ENCODE results near the gene HSF2. TPM values are rescaled to one million over a fixed set of nuclear protein-coding genes. Genes with fewer than 3 reads are reported as not detected.
"Not testable (repeated sequence)": the region's sequence is repeated elsewhere in the genome, so short reads cannot be mapped to it uniquely, and the experiment has no call there.

Gene HSF2
- total RNA-seq, 4 donors from 2014 or later = 6.0 to 20.5 (median 9.9) TPM

- intact Hi-C loops (cut with DNase I; ENCODE audit: low total_unique reads) = no loop called here
- TF ChIP-seq EP300 (IDR thresholded peaks at IDR 0.05; ENCODE audit: low read depth) = no peak
- no peak for TF ChIP-seq POLR2AphosphoS5 (IDR thresholded peaks at IDR 0.05)
- TF ChIP-seq CTCF (IDR thresholded peaks at IDR 0.05) = no peak
- no peak for TF ChIP-seq POLR2A (IDR thresholded peaks at IDR 0.05)
- in situ Hi-C loops (cut with MboI; ENCODE audit: low pct_ligation_motif_present in 1 of 4, low pct_unique_long_range_greater_than_20kb in 1 of 4, low sequenced_read_pairs in 3 of 4) = no loop called here
- Histone ChIP-seq H3K36me3 (peaks cover 0 to 61% (median 21%) of the 10 kb centered on the region in 4 donors), H3K27me3 (no peaks in the 10 kb centered on the region), H3K27ac (no peak overlapping the region), H3K4me3 (no peak overlapping the region), H3K4me1 (no peaks in the 10 kb centered on the region), H3K9me3 (no peaks in the 10 kb centered on the region)
- 100% methylated on average over 1 of the region's 1 CpG for WGBS, 2 donors (ENCODE audit: low coverage in 1 of 2)
- no peak for DNase-seq
Measured at GRCh38 chr6:122445274-122445673, 45.8 kb downstream of the HSF2 start.

GRCh38 chr6:122449069-122449468, 49.6 kb downstream of the HSF2 start:
- H3K4me3 ChIP-seq = no peak overlapping the region
- 82 to 92% methylated on average over 1 of the region's 1 CpG for WGBS, 2 donors (ENCODE audit: low coverage in 1 of 2)
- H3K36me3 ChIP-seq = peaks cover 0 to 77% (median 35%) of the 10 kb centered on the region in 4 donors

GRCh38 chr6:122452509-122452908, 53.1 kb downstream of the HSF2 start:
- TF ChIP-seq POLR2A (IDR thresholded peaks at IDR 0.05) = no peak
- TF ChIP-seq CTCF (IDR thresholded peaks at IDR 0.05) = no peak
- no peak for TF ChIP-seq EP300 (IDR thresholded peaks at IDR 0.05; ENCODE audit: low read depth)
- no peak for TF ChIP-seq POLR2AphosphoS5 (IDR thresholded peaks at IDR 0.05)
- intact Hi-C loops (cut with DNase I; ENCODE audit: low total_unique reads) (no loop called here), in situ Hi-C loops (cut with MboI; ENCODE audit: low pct_ligation_motif_present in 1 of 4, low pct_unique_long_range_greater_than_20kb in 1 of 4, low sequenced_read_pairs in 3 of 4) (no loop called here)
- H3K4me1 ChIP-seq = peaks cover 0 to 10% (median 0%) of the 10 kb centered on the region in 4 donors
- no peak overlapping the region for H3K27ac ChIP-seq
- H3K36me3 ChIP-seq = peaks cover 0 to 68% (median 33%) of the 10 kb centered on the region in 4 donors
- no peak for DNase-seq
- 60 to 75% methylated on average over 1 of the region's 1 CpG for WGBS, 2 donors (ENCODE audit: low coverage in 1 of 2)
- no peaks in the 10 kb centered on the region for H3K9me3 ChIP-seq
- H3K27me3 ChIP-seq = no peaks in the 10 kb centered on the region
- no peak overlapping the region for H3K4me3 ChIP-seq

More at GRCh38 chr6:122449069-122449468, 49.6 kb downstream of the HSF2 start:
- TF ChIP-seq EP300 (IDR thresholded peaks at IDR 0.05; ENCODE audit: low read depth) = no peak
- TF ChIP-seq CTCF (IDR thresholded peaks at IDR 0.05) = no peak
- Histone ChIP-seq H3K27ac (no peak overlapping the region), H3K9me3 (no peaks in the 10 kb centered on the region), H3K27me3 (no peaks in the 10 kb centered on the region), H3K4me1 (no peaks in the 10 kb centered on the region)
- in situ Hi-C loops (cut with MboI; ENCODE audit: low pct_ligation_motif_present in 1 of 4, low pct_unique_long_range_greater_than_20kb in 1 of 4, low sequenced_read_pairs in 3 of 4) = no loop called here
- intact Hi-C loops (cut with DNase I; ENCODE audit: low total_unique reads) = no loop called here
- DNase-seq = no peak

- TF ChIP-seq CTCF (IDR thresholded peaks at IDR 0.05) (no peak), POLR2A (IDR thresholded peaks at IDR 0.05) (no peak), EP300 (IDR thresholded peaks at IDR 0.05; ENCODE audit: low read depth) (no peak), POLR2AphosphoS5 (IDR thresholded peaks at IDR 0.05) (no peak)
- intact Hi-C loops (cut with DNase I; ENCODE audit: low total_unique reads) (no loop called here), in situ Hi-C loops (cut with MboI; ENCODE audit: low pct_ligation_motif_present in 1 of 4, low pct_unique_long_range_greater_than_20kb in 1 of 4, low sequenced_read_pairs in 3 of 4) (no loop called here)
- no peak overlapping the region for H3K27ac ChIP-seq
- no peaks in the 10 kb centered on the region for H3K9me3 ChIP-seq
- H3K4me1 ChIP-seq = peaks cover 0 to 30% (median 9%) of the 10 kb centered on the region in 4 donors
- peaks cover 0 to 68% (median 30%) of the 10 kb centered on the region in 4 donors for H3K36me3 ChIP-seq
- no peaks in the 10 kb centered on the region for H3K27me3 ChIP-seq
- DNase-seq = no peak
- no peak overlapping the region for H3K4me3 ChIP-seq
- WGBS, 2 donors (ENCODE audit: low coverage in 1 of 2) = 90 to 96% methylated on average over 4 of the region's 4 CpGs
Measured at GRCh38 chr6:122454673-122455072, 55.2 kb downstream of the HSF2 start.

- H3K4me3 ChIP-seq; DNase-seq; in situ Hi-C loops (cut with MboI; ENCODE audit: low pct_ligation_motif_present in 1 of 4, low pct_unique_long_range_greater_than_20kb in 1 of 4, low sequenced_read_pairs in 3 of 4); H3K27ac ChIP-seq; H3K9me3 ChIP-seq; intact Hi-C loops (cut with DNase I; ENCODE audit: low total_unique reads); H3K27me3 ChIP-seq: not testable (repeated sequence)
- WGBS, 2 donors (ENCODE audit: low coverage in 1 of 2) = 89 to 100% methylated on average over 1 of the region's 1 CpG
- Histone ChIP-seq H3K36me3 (peaks cover 0 to 64% (median 29%) of the 10 kb centered on the region in 4 donors), H3K4me1 (peaks cover 0 to 35% (median 13%) of the 10 kb centered on the region in 4 donors)
Measured at GRCh38 chr6:122455116-122455515, 55.7 kb downstream of the HSF2 start.

Data from transverse colon (tissue), 4 donors.